Osteocyte (in vitro differentiated cells): ENCODE results near the gene KCNQ2. TPM values are rescaled to one million over a fixed set of nuclear protein-coding genes. Genes with fewer than 3 reads are reported as not detected.

Experiments
- DNase-seq: peaks from one replicate; pipeline ENCODE4 v3.0.0; 2021; ENCODE audit warnings: mixed read lengths; ENCODE audit not compliant: unreplicated experiment; ENCODE audit errors: extremely low spot score
- H3K27ac Mint-ChIP-seq: one replicate; pipeline ENCODE4 v1.8.0; 2021; ENCODE audit warnings: mild to moderate bottlenecking, mixed read lengths; ENCODE audit not compliant: unreplicated experiment
- H3K27me3 Mint-ChIP-seq: one replicate; pipeline ENCODE4 v1.8.0; 2021; ENCODE audit warnings: mixed read lengths; ENCODE audit not compliant: unreplicated experiment
- H3K36me3 Mint-ChIP-seq: one replicate; pipeline ENCODE4 v1.8.0; 2021; ENCODE audit warnings: mixed read lengths; ENCODE audit not compliant: unreplicated experiment
- H3K4me1 Mint-ChIP-seq: one replicate; pipeline ENCODE4 v1.8.0; 2021; ENCODE audit warnings: mixed read lengths; ENCODE audit not compliant: unreplicated experiment
- H3K4me3 Mint-ChIP-seq: one replicate; pipeline ENCODE4 v1.8.0; 2021; ENCODE audit warnings: mild to moderate bottlenecking, moderate library complexity, mixed read lengths; ENCODE audit not compliant: unreplicated experiment
- H3K9me3 Mint-ChIP-seq: one replicate; pipeline ENCODE4 v1.8.0; 2021; ENCODE audit warnings: mixed read lengths; ENCODE audit not compliant: unreplicated experiment
- total RNA-seq: library from RNA; stranded (reverse); gene quantifications from 2 replicates; pipeline ENCODE4 v1.2.1, GENCODE V29; 2021
- TF ChIP-seq, protein P1 (sequence below): fragments of 200-600 bp; sonication (generic); IDR thresholded peaks from 2 replicates; pipeline ENCODE4 v1.5.0; 2021; ENCODE audit warnings: antibody characterized with exemption, mild to moderate bottlenecking, moderate library complexity

Gene KCNQ2
- total RNA-seq, 1 donor from 2014 or later = not detected

DNA sequence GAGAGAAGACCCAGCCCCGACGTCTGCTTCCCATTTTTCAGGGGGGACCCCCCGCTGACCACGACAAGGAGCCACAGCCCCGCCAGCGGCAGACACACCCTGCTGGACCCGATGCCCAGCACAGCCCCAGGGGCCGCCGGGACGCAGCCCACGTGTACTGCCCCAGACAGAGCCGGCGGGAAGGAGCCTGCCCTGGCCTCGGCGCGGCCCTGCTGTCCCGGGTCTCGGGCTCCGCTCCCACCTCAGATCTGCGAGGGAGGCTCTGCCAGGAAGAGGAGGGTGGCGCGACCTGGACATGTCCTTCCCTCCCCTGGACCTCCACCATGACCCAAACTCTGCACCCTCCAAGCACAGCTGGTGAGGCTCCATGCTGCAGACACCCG, 54.7 kb downstream of the KCNQ2 start:
- peaks cover 4% of the 10 kb centered on the region for H3K4me1 Mint-ChIP-seq
- TF ChIP-seq, protein P1, sequence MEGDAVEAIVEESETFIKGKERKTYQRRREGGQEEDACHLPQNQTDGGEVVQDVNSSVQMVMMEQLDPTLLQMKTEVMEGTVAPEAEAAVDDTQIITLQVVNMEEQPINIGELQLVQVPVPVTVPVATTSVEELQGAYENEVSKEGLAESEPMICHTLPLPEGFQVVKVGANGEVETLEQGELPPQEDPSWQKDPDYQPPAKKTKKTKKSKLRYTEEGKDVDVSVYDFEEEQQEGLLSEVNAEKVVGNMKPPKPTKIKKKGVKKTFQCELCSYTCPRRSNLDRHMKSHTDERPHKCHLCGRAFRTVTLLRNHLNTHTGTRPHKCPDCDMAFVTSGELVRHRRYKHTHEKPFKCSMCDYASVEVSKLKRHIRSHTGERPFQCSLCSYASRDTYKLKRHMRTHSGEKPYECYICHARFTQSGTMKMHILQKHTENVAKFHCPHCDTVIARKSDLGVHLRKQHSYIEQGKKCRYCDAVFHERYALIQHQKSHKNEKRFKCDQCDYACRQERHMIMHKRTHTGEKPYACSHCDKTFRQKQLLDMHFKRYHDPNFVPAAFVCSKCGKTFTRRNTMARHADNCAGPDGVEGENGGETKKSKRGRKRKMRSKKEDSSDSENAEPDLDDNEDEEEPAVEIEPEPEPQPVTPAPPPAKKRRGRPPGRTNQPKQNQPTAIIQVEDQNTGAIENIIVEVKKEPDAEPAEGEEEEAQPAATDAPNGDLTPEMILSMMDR = no peak
- H3K9me3 Mint-ChIP-seq = no peaks in the 10 kb centered on the region
- peaks cover 6% of the 10 kb centered on the region for H3K27me3 Mint-ChIP-seq
- no peaks in the 10 kb centered on the region for H3K36me3 Mint-ChIP-seq
- no peak overlapping the region for H3K4me3 Mint-ChIP-seq
- no peak overlapping the region for H3K27ac Mint-ChIP-seq
- no peak for DNase-seq

DNA sequence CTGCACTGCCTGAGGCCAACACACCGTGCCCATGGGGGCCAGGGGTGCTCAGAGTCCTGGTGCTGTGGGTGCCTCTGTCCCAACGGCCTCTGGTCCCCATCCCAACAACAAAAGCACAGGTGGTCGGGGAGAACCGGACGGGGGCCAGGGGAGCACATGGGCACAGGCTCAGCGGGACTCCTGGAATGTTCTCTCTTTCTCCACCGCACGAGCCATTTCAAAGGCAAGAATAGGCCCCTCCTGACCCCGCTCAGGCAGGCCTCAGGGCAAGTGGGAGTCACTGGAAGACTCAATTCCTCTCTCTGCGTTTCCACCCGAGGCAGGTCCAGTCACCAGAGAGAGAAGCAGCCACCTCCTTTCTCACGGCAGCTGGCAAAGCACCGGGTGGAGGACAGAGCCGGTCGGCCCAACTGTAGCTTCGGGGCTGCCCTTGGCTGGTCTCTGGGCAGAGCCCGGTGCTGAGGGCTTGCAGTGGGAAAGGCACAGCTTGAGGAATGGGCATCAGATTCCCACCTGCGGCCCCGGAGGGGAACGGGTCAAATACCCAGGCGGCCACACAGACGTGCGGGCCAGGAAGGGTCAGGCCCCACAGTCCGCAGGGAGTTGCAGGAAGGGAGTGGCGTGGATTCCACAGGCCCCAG, 55.2 kb downstream of the KCNQ2 start:
- Mint-ChIP-seq H3K36me3 (no peaks in the 10 kb centered on the region), H3K9me3 (no peaks in the 10 kb centered on the region), H3K4me3 (no peak overlapping the region), H3K27me3 (peaks cover 6% of the 10 kb centered on the region), H3K27ac (no peak overlapping the region), H3K4me1 (peaks cover 4% of the 10 kb centered on the region)
- TF ChIP-seq, protein P1 = no peak
- no peak for DNase-seq

DNA sequence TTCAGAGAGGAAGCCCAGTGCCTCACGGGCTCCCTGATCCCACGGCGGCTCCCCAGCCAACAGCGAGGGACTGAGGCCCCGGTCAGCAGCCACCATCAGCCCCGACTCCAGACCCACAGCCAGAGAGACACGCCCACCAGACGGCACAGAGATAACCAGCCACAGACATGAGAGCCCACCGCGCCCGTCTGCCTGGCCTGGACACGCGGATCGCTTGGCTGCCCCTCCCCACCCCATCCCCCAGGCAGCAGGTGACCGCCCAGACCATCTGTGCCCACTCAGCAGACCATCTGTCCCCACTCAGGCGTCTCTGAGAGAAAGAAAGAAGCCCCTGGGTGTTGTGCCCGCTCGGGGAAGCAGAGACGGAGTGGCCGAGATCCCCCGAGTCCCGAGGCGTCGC, 55.8 kb downstream of the KCNQ2 start:
- Mint-ChIP-seq H3K27me3 (peaks cover 6% of the 10 kb centered on the region), H3K4me1 (peaks cover 4% of the 10 kb centered on the region), H3K9me3 (no peaks in the 10 kb centered on the region), H3K4me3 (no peak overlapping the region), H3K36me3 (no peaks in the 10 kb centered on the region), H3K27ac (no peak overlapping the region)
- TF ChIP-seq, protein P1 = no peak
- DNase-seq = no peak

DNA sequence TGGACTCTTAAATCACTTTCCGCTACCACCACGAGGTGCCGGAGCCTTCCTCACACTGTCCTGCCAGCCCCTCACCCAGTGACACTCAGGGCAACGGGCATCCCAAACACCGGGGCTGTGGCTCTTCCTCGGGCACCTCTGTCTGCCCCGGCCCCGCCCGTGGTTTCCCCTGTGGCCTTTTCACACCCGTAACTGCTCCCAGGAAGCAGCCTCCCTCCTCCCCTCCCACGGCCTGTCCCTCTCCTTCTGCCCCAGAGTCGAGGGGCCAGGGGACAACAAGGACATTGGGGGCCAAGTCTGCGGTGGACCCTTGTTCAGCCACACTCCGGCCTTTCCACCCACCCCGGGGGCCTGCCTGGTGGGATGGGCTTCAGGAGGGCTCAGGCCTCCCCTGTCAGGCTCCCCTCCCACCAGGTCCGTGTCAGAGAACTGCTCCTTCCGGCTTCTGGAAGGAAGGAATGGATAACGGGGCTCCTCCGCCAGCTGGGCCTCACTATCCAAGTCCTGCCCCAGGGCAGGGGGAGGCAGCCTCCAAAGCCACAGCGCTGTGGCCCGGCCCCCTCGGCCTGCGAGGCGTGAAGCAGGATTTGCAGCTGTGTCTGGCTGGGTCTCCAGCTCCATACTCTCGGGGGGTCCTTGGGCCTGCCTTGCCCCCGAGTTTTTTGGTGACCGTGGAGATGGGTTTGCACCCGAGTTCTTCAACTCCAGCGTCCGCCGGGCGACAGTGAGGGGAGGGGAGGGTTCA, 56.6 kb downstream of the KCNQ2 start:
- no peaks in the 10 kb centered on the region for H3K36me3 Mint-ChIP-seq
- no peak overlapping the region for H3K27ac Mint-ChIP-seq
- H3K27me3 Mint-ChIP-seq = peaks cover 6% of the 10 kb centered on the region
- TF ChIP-seq, protein P1 = no peak
- H3K4me1 Mint-ChIP-seq = peaks cover 4% of the 10 kb centered on the region
- no peaks in the 10 kb centered on the region for H3K9me3 Mint-ChIP-seq
- H3K4me3 Mint-ChIP-seq = no peak overlapping the region
- DNase-seq = no peak

DNA sequence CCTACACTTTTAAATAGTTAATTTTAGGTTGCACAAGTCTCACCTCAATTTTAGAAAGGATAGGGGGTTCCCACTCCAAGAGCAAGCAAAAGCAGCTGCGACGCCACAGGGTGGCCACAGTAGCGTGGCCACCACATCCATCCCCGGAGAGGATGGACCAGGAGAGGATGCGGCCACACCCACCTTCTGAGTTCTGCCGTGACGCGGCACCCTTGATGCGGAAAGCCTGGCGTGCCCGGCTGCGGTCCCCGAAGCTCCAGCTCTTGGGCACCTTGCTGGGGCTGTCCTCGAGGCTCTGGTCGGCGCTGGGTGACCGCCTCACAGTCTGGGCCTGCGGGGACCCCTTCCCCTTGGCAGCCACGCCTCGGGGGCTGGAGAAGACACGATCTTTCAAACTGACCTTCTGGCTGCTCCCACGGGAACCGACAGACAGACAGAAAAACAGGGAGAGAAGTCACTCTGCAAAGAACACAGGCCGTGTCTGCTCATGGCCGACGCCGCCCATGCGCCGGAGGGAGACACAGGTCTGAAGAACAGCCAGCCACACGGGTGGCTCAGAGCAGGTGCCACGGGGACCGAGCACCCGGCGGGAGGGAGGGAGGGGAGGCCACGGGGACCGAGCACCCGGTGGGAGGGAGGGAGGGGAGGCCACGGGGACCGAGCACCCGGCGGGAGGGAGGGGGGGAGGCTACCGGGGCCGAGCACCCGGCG, 57.6 kb downstream of the KCNQ2 start:
- Mint-ChIP-seq H3K36me3 (no peaks in the 10 kb centered on the region), H3K27me3 (peaks cover 6% of the 10 kb centered on the region), H3K9me3 (no peaks in the 10 kb centered on the region), H3K27ac (no peak overlapping the region), H3K4me1 (peaks cover 4% of the 10 kb centered on the region), H3K4me3 (no peak overlapping the region)
- DNase-seq = no peak
- TF ChIP-seq, protein P1 = no peak
